Progenitor cell of endocrine pancreas (in vitro differentiated cells): ENCODE data around the gene RBM19. TPM values are rescaled to one million over a fixed set of nuclear protein-coding genes. Genes with fewer than 3 reads are reported as not detected.

Experiments
- DNase-seq: peaks from one replicate; pipeline ENCODE4 v3.0.0; 2021; ENCODE audit warnings: low spot score; ENCODE audit not compliant: unreplicated experiment
- H3K27ac Mint-ChIP-seq: 2 replicates; pipeline ENCODE4 v1.8.0; 2021; ENCODE audit warnings: mild to moderate bottlenecking, moderate library complexity, mixed read lengths
- H3K27me3 Mint-ChIP-seq: 2 replicates; pipeline ENCODE4 v1.8.0; 2021; ENCODE audit warnings: mixed read lengths
- H3K36me3 Mint-ChIP-seq: 2 replicates; pipeline ENCODE4 v1.8.0; 2022; ENCODE audit warnings: mixed read lengths; ENCODE audit not compliant: insufficient read depth
- H3K4me1 Mint-ChIP-seq: 2 replicates; pipeline ENCODE4 v1.8.0; 2021; ENCODE audit warnings: low read depth, mixed read lengths
- H3K4me3 Mint-ChIP-seq: 2 replicates; pipeline ENCODE4 v1.8.0; 2021; ENCODE audit warnings: low read depth, mild to moderate bottlenecking, moderate library complexity, mixed read lengths
- H3K9me3 Mint-ChIP-seq: 2 replicates; pipeline ENCODE4 v1.8.0; 2021; ENCODE audit warnings: low read depth, mixed read lengths
- CTCF ChIP-seq: fragments of 200-600 bp; sonication (generic); IDR thresholded peaks from one replicate; pipeline ENCODE4 v1.5.0; 2021; ENCODE audit warnings: antibody characterized with exemption, mild to moderate bottlenecking; ENCODE audit not compliant: unreplicated experiment
- total RNA-seq: library from RNA; stranded (reverse); gene quantifications from 2 replicates; pipeline ENCODE4 v1.2.1, GENCODE V29; 2021

Gene RBM19
- total RNA-seq, 1 donor from 2014 or later, result 39.4 TPM

DNA sequence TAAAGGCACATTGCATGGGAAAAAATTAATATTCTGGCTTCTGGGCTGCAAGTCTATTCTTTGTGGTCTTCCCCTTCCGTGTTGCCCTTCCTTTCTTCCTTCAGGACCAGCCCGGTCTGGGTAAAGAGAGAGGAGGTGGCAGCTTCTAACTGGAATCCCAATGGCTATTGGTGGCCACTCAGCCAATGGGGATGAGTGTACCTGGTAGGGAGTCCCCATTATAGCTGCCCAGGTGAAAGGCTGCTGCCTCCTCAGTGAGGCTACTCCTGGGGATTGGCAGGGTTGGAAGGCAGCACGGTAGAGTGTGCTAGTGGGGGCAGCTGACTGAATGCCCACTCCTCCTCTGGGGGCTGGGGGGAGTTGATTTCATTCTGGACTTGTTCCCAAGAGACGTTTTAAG lies 112.6 kb downstream of the RBM19 start:
- no peak overlapping the region for H3K4me3 Mint-ChIP-seq

DNA sequence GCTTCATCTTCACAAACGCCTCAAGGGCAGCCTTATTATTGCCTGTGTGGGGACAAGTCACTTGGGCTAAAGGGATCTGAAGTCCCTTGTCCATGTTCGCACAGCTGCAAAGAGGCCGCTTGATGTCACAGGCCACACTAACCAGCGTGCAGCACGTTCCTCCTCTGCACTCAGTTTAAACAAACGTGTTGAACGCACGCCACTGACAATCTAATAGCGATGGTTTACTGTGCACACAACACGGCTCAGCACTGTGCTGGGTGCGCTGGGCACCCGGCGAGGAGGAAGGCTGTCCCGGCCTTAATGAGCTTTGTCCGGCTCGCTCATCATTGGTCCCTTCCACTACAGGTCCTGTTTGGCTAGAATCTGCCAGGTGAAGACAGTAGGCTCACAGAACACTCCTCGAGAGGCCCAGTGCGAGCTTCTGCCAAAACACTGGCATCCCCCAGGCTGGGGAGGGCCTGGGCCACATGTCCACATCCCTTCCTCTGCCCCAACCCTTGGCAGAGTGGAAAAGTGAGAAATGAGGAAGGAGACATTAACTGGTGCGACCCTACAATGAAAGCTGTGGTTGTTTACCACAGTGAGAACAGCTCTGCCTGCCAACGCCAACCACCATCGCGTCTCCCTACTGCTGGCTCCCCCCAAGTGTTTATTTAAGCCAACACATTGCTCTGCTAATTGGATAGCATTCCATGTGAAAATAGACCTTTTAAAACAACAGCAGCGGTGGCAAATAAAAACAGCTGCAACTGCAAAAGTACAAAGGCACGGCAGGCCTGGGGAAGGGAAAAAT lies 113.2 kb downstream of the RBM19 start:
- Mint-ChIP-seq H3K27me3 (peaks cover 4% of the 10 kb centered on the region), H3K9me3 (no peaks in the 10 kb centered on the region), H3K27ac (peak overlapping the region; percentile 77), H3K4me3 (no peak overlapping the region), H3K36me3 (peaks cover 2% of the 10 kb centered on the region), H3K4me1 (peaks cover 6% of the 10 kb centered on the region)
- no peak for TF ChIP-seq CTCF
- no peak for DNase-seq

More for the DNA sequence above, 112.6 kb downstream of the RBM19 start:
- no peak for TF ChIP-seq CTCF
- H3K36me3 Mint-ChIP-seq, result peaks cover 3% of the 10 kb centered on the region
- DNase-seq, result no peak
- H3K9me3 Mint-ChIP-seq, result no peaks in the 10 kb centered on the region
- H3K4me1 Mint-ChIP-seq, result peaks cover 6% of the 10 kb centered on the region
- peaks cover 4% of the 10 kb centered on the region for H3K27me3 Mint-ChIP-seq
- H3K27ac Mint-ChIP-seq, result no peak overlapping the region

GRCh38 chr12:113852264-113852663 lies 113.9 kb downstream of the RBM19 start:
- H3K9me3 Mint-ChIP-seq, result no peaks in the 10 kb centered on the region
- DNase-seq, result no peak
- peaks cover 6% of the 10 kb centered on the region for H3K4me1 Mint-ChIP-seq
- H3K27me3 Mint-ChIP-seq, result peaks cover 4% of the 10 kb centered on the region
- no peak for TF ChIP-seq CTCF
- H3K36me3 Mint-ChIP-seq, result peaks cover 2% of the 10 kb centered on the region
- no peak overlapping the region for H3K27ac Mint-ChIP-seq
- no peak overlapping the region for H3K4me3 Mint-ChIP-seq

DNA sequence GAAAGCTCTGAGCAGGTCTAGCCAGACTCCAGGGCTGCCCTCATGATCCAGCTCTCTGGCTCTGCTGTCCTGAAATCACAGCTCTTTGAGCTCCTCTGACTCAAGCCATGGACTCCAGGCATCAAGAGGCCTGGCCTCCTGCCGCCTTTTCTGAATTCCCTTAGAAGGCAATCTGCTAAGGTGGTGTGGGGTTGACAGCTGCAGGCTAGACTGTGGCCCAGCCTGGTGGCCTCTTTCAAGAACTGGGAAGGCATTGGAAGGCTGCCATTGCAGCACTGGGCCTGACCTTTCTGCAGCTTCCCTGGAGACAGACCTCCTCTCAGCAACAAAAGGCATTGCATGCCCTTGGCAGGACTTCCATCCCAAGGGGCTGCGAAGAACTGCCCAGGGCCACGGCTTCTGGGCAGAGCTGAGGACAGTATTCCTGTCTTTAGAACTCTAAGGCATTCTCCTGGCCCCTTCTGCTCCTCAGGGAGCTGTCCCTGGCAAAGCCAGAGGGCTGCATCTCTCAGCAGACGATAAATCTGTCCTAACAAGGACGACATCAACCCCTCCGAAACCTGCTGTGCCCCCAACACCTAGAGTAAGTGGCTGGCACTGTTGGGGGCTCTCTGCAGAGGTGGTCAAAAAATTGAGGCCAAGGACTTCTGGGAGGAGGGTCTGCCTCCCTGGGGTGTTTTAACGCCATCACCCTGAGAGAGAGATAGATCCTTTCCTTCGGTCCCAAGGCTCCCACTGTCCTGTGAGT lies 115.6 kb downstream of the RBM19 start:
- Mint-ChIP-seq H3K4me1 (peaks cover 6% of the 10 kb centered on the region), H3K27ac (no peak overlapping the region)
- TF ChIP-seq CTCF, result no peak

DNA sequence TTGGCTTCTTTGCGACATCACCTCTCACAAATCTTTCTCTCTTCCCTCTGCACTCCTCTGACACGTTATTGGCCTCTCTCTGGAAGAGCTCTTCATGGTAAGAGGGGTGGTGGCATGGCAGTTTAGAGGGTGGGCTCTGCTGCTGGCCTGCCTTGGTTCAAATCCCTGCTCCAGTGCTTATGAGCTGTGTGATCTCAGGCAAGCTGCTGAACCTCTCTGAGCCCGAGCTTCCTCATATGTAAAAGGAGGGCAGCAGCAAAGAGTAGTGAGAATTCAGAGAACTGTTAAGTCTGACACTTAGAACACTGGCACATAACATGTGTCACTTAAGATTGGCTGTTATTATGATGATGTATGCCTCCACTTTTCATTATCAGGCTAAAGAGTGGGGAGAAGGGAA lies 118.3 kb downstream of the RBM19 start:
- peaks cover 4% of the 10 kb centered on the region for H3K27me3 Mint-ChIP-seq
- H3K4me1 Mint-ChIP-seq, result peaks cover under 1% of the 10 kb centered on the region
- no peak for TF ChIP-seq CTCF
- peaks cover 4% of the 10 kb centered on the region for H3K36me3 Mint-ChIP-seq
- DNase-seq, result no peak
- no peak overlapping the region for H3K4me3 Mint-ChIP-seq
- no peaks in the 10 kb centered on the region for H3K9me3 Mint-ChIP-seq
- H3K27ac Mint-ChIP-seq, result no peak overlapping the region

More for the DNA sequence above, 115.6 kb downstream of the RBM19 start:
- H3K27me3 Mint-ChIP-seq, result peaks cover 4% of the 10 kb centered on the region
- no peak overlapping the region for H3K4me3 Mint-ChIP-seq
- H3K36me3 Mint-ChIP-seq, result peaks cover 4% of the 10 kb centered on the region
- no peaks in the 10 kb centered on the region for H3K9me3 Mint-ChIP-seq
- no peak for DNase-seq
